ENCODE measurements around the gene IRS1.

DNA sequence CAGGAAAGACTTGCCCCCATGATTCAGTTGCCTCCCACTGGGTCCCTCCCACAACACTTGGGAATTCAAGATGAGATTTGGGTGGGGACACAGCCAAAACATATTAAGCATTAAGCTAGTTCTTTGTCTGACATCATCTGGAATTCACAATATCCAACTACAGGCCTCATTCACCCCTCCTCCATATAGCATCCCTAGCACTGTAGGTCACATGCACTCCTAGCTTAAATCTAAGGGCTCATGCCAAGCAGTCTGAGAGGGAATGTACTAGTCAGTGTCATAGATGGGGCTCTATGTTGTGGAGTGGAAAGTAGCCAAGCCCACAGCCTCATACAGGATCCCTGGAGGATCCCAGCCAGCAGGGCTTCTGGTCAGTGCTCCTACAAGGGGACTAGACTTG, 92.1 kb downstream of the IRS1 start:
- TF ChIP-seq POLR2AphosphoS5 (IDR thresholded peaks at IDR 0.05) (no peak), POLR2A (IDR thresholded peaks at IDR 0.05) (no peak)
- TF ChIP-seq, protein P1, sequence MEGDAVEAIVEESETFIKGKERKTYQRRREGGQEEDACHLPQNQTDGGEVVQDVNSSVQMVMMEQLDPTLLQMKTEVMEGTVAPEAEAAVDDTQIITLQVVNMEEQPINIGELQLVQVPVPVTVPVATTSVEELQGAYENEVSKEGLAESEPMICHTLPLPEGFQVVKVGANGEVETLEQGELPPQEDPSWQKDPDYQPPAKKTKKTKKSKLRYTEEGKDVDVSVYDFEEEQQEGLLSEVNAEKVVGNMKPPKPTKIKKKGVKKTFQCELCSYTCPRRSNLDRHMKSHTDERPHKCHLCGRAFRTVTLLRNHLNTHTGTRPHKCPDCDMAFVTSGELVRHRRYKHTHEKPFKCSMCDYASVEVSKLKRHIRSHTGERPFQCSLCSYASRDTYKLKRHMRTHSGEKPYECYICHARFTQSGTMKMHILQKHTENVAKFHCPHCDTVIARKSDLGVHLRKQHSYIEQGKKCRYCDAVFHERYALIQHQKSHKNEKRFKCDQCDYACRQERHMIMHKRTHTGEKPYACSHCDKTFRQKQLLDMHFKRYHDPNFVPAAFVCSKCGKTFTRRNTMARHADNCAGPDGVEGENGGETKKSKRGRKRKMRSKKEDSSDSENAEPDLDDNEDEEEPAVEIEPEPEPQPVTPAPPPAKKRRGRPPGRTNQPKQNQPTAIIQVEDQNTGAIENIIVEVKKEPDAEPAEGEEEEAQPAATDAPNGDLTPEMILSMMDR (IDR thresholded peaks at IDR 0.05) = no peak

Measured in stomach (tissue), 4 donors.